Keratinocyte (primary cell): ENCODE data around the gene PKNOX2.

Experiments used
- EZH2 ChIP-seq: IDR thresholded peaks from one replicate; pipeline ENCODE4 v1.6.1; 2012; ENCODE audit warnings: inconsistent platforms, mild to moderate bottlenecking, low read length, moderate library complexity
- TF ChIP-seq, protein P1 (sequence below), 3 experiments: IDR thresholded peaks in 1 of 3; conservative IDR thresholded peaks in 1 of 3; optimal IDR thresholded peaks in 1 of 3; 2 replicates in 2 of 3; 3 replicates in 1 of 3; pipeline versions ENCODE3 to v1.5.1; 2011; ENCODE audit warnings: low read length in 3 of 3, mild to moderate bottlenecking in 3 of 3, moderate library complexity in 2 of 3, control low read depth in 1 of 3, inconsistent platforms in 1 of 3; ENCODE audit not compliant: insufficient read depth in 2 of 3; ENCODE audit errors: extremely low read depth in 1 of 3

DNA sequence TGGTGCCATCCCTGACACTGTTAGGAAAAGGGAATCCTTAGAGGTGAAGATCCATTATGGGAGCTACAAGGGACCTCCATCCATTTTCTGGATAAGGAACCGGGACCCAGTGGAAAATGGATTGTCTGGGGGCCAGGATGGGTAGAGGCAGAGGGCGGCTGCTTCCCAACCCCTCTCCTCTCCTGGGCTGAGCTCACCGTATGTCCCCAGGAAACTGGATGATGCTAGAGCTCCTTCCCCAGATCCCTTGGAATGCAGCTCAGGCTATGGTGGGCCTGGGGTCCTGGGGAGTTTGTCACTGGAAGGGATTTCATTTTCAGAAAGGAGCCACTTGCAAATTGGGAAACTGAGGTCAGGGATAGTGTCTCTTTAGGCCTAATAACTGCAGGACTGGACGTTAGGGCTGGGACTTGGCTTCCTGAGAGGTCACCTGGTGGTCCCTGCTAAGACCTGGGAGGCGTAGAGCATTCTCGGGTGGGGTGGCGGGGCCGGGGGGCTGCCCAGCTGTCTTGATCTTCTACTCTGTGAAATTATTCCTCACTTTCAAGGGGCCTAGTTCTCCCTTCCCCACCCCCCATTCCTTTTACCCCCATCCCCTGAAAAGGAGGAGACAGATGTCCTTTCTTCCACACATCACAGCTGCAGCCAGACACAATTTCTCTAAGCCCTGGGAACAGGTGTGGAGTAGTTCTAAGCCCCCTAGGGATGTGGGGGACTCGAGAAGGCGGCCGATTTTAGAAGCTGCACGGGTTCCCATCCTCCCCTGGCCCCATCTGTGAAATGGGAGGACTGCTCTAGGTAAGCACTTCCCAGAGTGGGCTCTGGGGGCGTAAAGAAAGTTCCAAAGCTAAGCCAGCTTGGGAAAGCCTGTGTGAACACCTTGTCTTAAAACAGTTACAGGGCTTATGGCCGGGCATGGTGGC, 99.8 kb downstream of the PKNOX2 start:
- TF ChIP-seq, protein P1, sequence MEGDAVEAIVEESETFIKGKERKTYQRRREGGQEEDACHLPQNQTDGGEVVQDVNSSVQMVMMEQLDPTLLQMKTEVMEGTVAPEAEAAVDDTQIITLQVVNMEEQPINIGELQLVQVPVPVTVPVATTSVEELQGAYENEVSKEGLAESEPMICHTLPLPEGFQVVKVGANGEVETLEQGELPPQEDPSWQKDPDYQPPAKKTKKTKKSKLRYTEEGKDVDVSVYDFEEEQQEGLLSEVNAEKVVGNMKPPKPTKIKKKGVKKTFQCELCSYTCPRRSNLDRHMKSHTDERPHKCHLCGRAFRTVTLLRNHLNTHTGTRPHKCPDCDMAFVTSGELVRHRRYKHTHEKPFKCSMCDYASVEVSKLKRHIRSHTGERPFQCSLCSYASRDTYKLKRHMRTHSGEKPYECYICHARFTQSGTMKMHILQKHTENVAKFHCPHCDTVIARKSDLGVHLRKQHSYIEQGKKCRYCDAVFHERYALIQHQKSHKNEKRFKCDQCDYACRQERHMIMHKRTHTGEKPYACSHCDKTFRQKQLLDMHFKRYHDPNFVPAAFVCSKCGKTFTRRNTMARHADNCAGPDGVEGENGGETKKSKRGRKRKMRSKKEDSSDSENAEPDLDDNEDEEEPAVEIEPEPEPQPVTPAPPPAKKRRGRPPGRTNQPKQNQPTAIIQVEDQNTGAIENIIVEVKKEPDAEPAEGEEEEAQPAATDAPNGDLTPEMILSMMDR (optimal IDR thresholded peaks at IDR 0.05 in 1 of 3, IDR thresholded peaks at IDR 0.05 in 1 of 3, conservative IDR thresholded peaks at IDR 0.05 in 1 of 3; ENCODE audit: extremely low read depth in 1 of 3, insufficient read depth in 2 of 3, low read length in 3 of 3) = no peak
- TF ChIP-seq EZH2 = no peak
